Panc1 (cell line): ENCODE measurements around the gene AGRP. TPM values are rescaled to one million over a fixed set of nuclear protein-coding genes. Genes with fewer than 3 reads are reported as not detected.

Experiments
- ATAC-seq: fragments of 200-7000 bp; cut with Tn5 transposase; 2 replicates; pipeline ENCODE4 v1.9.1; 2020; ENCODE audit warnings: mild to moderate bottlenecking, moderate library complexity
- BruUV-seq: library from RNA; stranded (reverse); fragments of 400-500 nt; replicated peaks from 2 replicates; lab custom pipeline; 2021; lab: Mats Ljungman, UMichigan
- CTCF ChIA-PET: fragments of 300-600 bp; sonication (Branson Sonifier 250); formaldehyde crosslinking; loops from one replicate; lab custom pipeline; 2022; ENCODE audit warnings: antibody characterized with exemption; lab: Charles Lee
- POLR2A ChIA-PET: fragments of 300-600 bp; sonication (Branson Sonifier 250); formaldehyde crosslinking; loops from one replicate; lab custom pipeline; 2022; ENCODE audit warnings: antibody characterized with exemption; lab: Charles Lee
- DNase-seq: peaks from one replicate; pipeline ENCODE4 v3.0.0-alpha.2; 2010; ENCODE audit warnings: low read depth, low spot score
- H3K27ac ChIP-seq: 2 replicates; pipeline ENCODE4 v1.5.1; 2011; ENCODE audit warnings: mild to moderate bottlenecking, low read length, inconsistent platforms
- H3K27me3 ChIP-seq: fragments of 200-500 bp; sonication (Bioruptor generic); 2 replicates; pipeline ENCODE4 v1.6.0; 2014; ENCODE audit warnings: low read length, inconsistent platforms; ENCODE audit not compliant: control insufficient read depth, insufficient read depth
- H3K36me3 ChIP-seq: fragments of 200-500 bp; sonication (Bioruptor generic); 2 replicates; pipeline ENCODE4 v1.5.1; 2014; ENCODE audit warnings: inconsistent platforms, mild to moderate bottlenecking, low read length, moderate library complexity; ENCODE audit not compliant: control insufficient read depth, insufficient read depth
- H3K4me1 ChIP-seq: 2 replicates; pipeline ENCODE4 v1.5.1; 2011; ENCODE audit warnings: inconsistent platforms, mild to moderate bottlenecking, low read length, moderate library complexity; ENCODE audit not compliant: control insufficient read depth, insufficient read depth
- H3K4me3 ChIP-seq, 2 experiments: 2 replicates each; pipeline ENCODE4 v1.5.1; 2011 to 2012; ENCODE audit warnings: low read depth in 2 of 2, low read length in 2 of 2, mild to moderate bottlenecking in 2 of 2, inconsistent platforms in 1 of 2, moderate library complexity in 1 of 2
- H3K9me3 ChIP-seq: fragments of 200-500 bp; sonication (Bioruptor generic); 2 replicates; pipeline ENCODE4 v1.5.1; 2014; ENCODE audit warnings: low read depth, mild to moderate bottlenecking, inconsistent platforms, low read length, moderate library complexity; ENCODE audit not compliant: control insufficient read depth, insufficient read depth
- CTCF ChIP-seq: fragments of 450-650 bp; IDR thresholded peaks from 2 replicates; pipeline ENCODE4 v1.5.1; 2017; ENCODE audit warnings: mild to moderate bottlenecking
- POLR2AphosphoS5 ChIP-seq: IDR thresholded peaks from 2 replicates; pipeline ENCODE4 v1.6.1; 2012; ENCODE audit warnings: mild to moderate bottlenecking, low read depth, low read length, moderate library complexity
- REST ChIP-seq, 2 experiments: IDR thresholded peaks; 2 replicates each; pipeline ENCODE4 v1.6.1; 2011 to 2012; ENCODE audit warnings: low read depth in 2 of 2, control low read depth in 1 of 2, low read length in 1 of 2, mild to moderate bottlenecking in 1 of 2, moderate library complexity in 1 of 2; ENCODE audit not compliant: insufficient read depth in 1 of 2
- SIN3A ChIP-seq: IDR thresholded peaks from 2 replicates; pipeline ENCODE4 v1.6.1; 2012; ENCODE audit warnings: low read depth, mild to moderate bottlenecking, low read length, moderate library complexity, borderline replicate concordance; ENCODE audit not compliant: insufficient read depth
- TCF7L2 ChIP-seq: IDR thresholded peaks from 2 replicates; pipeline ENCODE4 v1.6.1; 2011; ENCODE audit warnings: mild to moderate bottlenecking, low read depth, low read length, inconsistent platforms
- in situ Hi-C: cut with HindIII; loops from 2 replicates; pipeline ENCODE4 v1.10.0; 2016; ENCODE audit warnings: low sequenced_read_pairs, low pct_unique_long_range_greater_than_20kb
- intact Hi-C: fragments of 100-400 bp; cut with micrococcal nuclease; formaldehyde crosslinking; loops from one replicate; pipeline ENCODE4 v1.10.0; 2022; ENCODE audit not compliant: unreplicated experiment
- total RNA-seq: library from RNA; stranded (reverse); gene quantifications from one replicate; pipeline ENCODE4 v1.2.1, GENCODE V29; 2021; ENCODE audit not compliant: unreplicated experiment

Gene AGRP
- total RNA-seq, 1 experiment from 2014 or later, result not detected

- Histone ChIP-seq H3K4me1 (no peaks in the 10 kb centered on the region), H3K9me3 (no peaks in the 10 kb centered on the region), H3K27ac (no peak overlapping the region), H3K36me3 (no peaks in the 10 kb centered on the region), H3K27me3 (no peaks in the 10 kb centered on the region), H3K4me3 (no peak overlapping the region)
- CTCF ChIA-PET, result no interaction called here
- ATAC-seq, result no peak
- no peak for DNase-seq
- intact Hi-C loops (no loop called here), in situ Hi-C loops (no loop called here)
- TF ChIP-seq POLR2AphosphoS5 (no peak), REST (IDR thresholded peaks at IDR 0.05; ENCODE audit: insufficient read depth in 1 of 2, low read depth in 2 of 2, low read length in 1 of 2) (no peak), CTCF (no peak; the same call in 1 of the 2 replicates), SIN3A (no peak), TCF7L2 (no peak)
- POLR2A ChIA-PET, result no interaction called here
- BruUV-seq, result no TSS peak
Measured at GRCh38 chr16:67445441-67445912, 37.9 kb downstream of the AGRP start.

GRCh38 chr16:67445126-67445426 is 38.3 kb downstream of the AGRP start:
- no TSS peak for BruUV-seq
- ATAC-seq (no peak), DNase-seq (no peak)
- no peaks in the 10 kb centered on the region for H3K9me3 ChIP-seq
- TF ChIP-seq REST (IDR thresholded peaks at IDR 0.05; ENCODE audit: insufficient read depth in 1 of 2, low read depth in 2 of 2, low read length in 1 of 2), result no peak
- no peak for TF ChIP-seq TCF7L2
- no peak for TF ChIP-seq CTCF
- no peak for TF ChIP-seq POLR2AphosphoS5
- no peak for TF ChIP-seq SIN3A
- ChIA-PET CTCF (no interaction called here), POLR2A (no interaction called here)
- H3K36me3 ChIP-seq, result no peaks in the 10 kb centered on the region
- H3K4me3 ChIP-seq, result no peak overlapping the region
- in situ Hi-C loops, result no loop called here
- H3K27me3 ChIP-seq, result no peaks in the 10 kb centered on the region
- H3K27ac ChIP-seq, result no peak overlapping the region
- intact Hi-C loops, result no loop called here
- H3K4me1 ChIP-seq, result no peaks in the 10 kb centered on the region
